GM12873 (cell line): ENCODE data around the gene MCF2L.

ENCODE experiments used
- CTCF ChIP-seq: IDR thresholded peaks from 2 replicates; pipeline ENCODE4 v1.5.1; 2012; ENCODE audit warnings: low read depth, mild to moderate bottlenecking, moderate library complexity, low read length, control low read depth; ENCODE audit not compliant: insufficient read depth; ENCODE audit errors: missing control alignments

Gene MCF2L

GRCh38 chr13:113086031-113086750 is 117.2 kb downstream of the MCF2L start:
- no peak for TF ChIP-seq CTCF

GRCh38 chr13:113086991-113087922 is 118.2 kb downstream of the MCF2L start:
- TF ChIP-seq CTCF: no peak

DNA sequence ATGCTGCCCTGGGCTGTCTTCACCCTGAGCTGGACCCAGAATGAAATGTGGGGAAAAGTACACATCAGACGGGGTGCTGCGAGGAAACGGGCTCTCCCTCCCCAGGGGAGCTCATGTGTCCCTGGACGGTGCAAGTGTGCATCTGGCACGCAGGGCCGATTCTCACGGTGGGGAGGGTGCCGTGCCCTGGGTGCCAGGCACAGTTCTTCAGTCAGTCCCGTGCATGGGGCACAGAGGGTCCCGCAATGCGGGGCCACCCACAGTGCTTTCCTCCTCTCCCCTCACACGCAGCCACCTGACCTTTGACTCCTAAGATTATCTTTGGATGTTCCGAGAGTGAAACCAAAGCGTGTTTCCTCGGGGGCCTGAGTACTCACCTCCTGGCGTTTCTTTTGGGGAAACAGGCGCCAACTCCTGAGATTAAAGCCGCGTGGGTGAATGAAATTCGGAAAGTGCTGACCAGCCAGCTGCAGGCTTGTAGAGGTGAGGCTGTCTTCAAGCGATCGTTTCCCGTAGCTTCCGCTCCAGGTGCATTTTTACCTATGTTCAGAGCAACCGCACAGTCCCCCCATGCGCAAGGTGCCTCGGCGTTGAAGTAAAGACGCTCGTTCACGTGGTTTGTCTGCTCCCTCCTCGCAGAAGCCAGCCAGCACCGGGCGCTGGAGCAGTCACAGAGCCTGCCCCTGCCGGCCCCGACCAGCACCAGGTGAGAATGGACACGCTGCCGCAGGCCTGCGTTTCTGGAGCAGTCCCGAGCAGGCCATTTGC is 119.1 kb downstream of the MCF2L start:
- no peak for TF ChIP-seq CTCF

GRCh38 chr13:113088691-113089020 is 119.6 kb downstream of the MCF2L start:
- TF ChIP-seq CTCF: no peak

- no peak for TF ChIP-seq CTCF
Measured at GRCh38 chr13:113089693-113090414, 120.8 kb downstream of the MCF2L start.

DNA sequence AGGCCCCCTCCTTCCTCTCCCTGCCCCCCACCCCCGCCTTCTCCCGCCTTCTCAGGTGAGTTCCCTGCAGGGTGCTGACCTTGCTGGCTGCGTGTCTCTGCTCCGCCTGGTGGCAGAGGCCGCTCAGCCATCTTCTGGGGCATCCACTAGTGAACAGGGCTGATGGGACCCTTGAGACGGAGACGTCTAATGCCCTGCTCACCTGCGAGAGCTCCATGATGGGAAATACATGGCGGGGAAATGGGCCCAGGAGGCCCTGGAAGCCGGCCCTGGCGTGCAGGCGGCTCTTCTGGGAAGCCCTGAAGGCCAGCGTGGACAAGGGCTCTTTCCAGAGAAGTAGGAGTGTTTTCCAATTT is 121.4 kb downstream of the MCF2L start:
- no peak for TF ChIP-seq CTCF
